GM19395 (cell line): ENCODE measurements around the gene PXN.
"Not testable (repeated sequence)": the region's sequence is repeated elsewhere in the genome, so short reads cannot be mapped to it uniquely, and the experiment has no call there.

Experiments used
- ATAC-seq: cut with Tn5 transposase; IDR thresholded peaks from one replicate; pipeline ENCODE4 v1.9.1; 2021; ENCODE audit warnings: mild to moderate bottlenecking, moderate library complexity; ENCODE audit not compliant: unreplicated experiment

Gene PXN

GRCh38 chr12:120262852-120263747 is 2.4 kb downstream of the PXN start:
- no peak for ATAC-seq

- ATAC-seq, result no peak
Observed at GRCh38 chr12:120261951-120262851, 3.3 kb downstream of the PXN start.

- no peak for ATAC-seq
Observed at GRCh38 chr12:120260607-120261006, 4.9 kb downstream of the PXN start.

GRCh38 chr12:120259418-120260202 is 5.9 kb downstream of the PXN start:
- ATAC-seq, result no peak

GRCh38 chr12:120258323-120258896 is 7.1 kb downstream of the PXN start:
- ATAC-seq, result no peak

- no peak for ATAC-seq
Observed at GRCh38 chr12:120257041-120257821, 8.3 kb downstream of the PXN start.

- ATAC-seq, result no peak
Observed at GRCh38 chr12:120254809-120255208, 10.7 kb downstream of the PXN start.

- ATAC-seq, result not testable (repeated sequence)
Observed at GRCh38 chr12:120253313-120253712, 12.2 kb downstream of the PXN start.

- ATAC-seq, result no peak
Observed at GRCh38 chr12:120252071-120252906, 13.2 kb downstream of the PXN start.

GRCh38 chr12:120251364-120252070 is 14.0 kb downstream of the PXN start:
- ATAC-seq, result not testable (repeated sequence)

- no peak for ATAC-seq
Observed at GRCh38 chr12:120249875-120250795, 15.4 kb downstream of the PXN start.

- ATAC-seq, result no peak
Observed at GRCh38 chr12:120249266-120249874, 16.2 kb downstream of the PXN start.

- ATAC-seq, result no peak
Observed at GRCh38 chr12:120247621-120248030, 17.9 kb downstream of the PXN start.

GRCh38 chr12:120247183-120247582 is 18.3 kb downstream of the PXN start:
- ATAC-seq, result no peak

GRCh38 chr12:120246705-120247104 is 18.8 kb downstream of the PXN start:
- not testable (repeated sequence) for ATAC-seq

GRCh38 chr12:120242971-120243699 is 22.4 kb downstream of the PXN start:
- no peak for ATAC-seq
